ENCODE results near the gene KCNAB1.

DNA sequence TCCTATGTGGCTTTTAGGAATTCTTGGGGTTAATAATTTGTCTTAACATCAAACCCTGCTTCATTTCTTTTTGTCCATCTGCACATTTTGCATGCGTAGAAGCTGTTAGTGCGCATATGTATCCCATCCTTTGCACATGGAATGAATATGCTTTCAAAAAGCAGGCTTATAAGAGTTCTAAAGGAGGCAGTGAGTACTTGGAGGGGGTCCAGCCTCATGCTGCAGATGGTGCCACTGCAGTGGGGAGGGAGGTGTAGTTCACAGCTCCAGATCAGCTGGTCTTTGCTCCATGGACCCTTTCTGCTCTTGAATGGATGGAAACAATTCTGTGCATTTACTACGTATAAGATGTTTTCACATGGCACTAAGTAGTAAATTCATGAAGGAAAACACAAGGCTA is 455.3 kb downstream of the KCNAB1 start:
- TF ChIP-seq, protein P1, sequence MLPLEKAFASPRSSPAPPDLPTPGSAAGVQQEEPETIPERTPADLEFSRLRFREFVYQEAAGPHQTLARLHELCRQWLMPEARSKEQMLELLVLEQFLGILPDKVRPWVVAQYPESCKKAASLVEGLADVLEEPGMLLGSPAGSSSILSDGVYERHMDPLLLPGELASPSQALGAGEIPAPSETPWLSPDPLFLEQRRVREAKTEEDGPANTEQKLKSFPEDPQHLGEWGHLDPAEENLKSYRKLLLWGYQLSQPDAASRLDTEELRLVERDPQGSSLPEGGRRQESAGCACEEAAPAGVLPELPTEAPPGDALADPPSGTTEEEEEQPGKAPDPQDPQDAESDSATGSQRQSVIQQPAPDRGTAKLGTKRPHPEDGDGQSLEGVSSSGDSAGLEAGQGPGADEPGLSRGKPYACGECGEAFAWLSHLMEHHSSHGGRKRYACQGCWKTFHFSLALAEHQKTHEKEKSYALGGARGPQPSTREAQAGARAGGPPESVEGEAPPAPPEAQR (CRISPR knock-in tag; IDR thresholded peaks at IDR 0.05): no peak
- TF ChIP-seq, protein P2, sequence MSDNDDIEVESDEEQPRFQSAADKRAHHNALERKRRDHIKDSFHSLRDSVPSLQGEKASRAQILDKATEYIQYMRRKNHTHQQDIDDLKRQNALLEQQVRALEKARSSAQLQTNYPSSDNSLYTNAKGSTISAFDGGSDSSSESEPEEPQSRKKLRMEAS (CRISPR knock-in tag; IDR thresholded peaks at IDR 0.05): no peak
- TF ChIP-seq, protein P3, sequence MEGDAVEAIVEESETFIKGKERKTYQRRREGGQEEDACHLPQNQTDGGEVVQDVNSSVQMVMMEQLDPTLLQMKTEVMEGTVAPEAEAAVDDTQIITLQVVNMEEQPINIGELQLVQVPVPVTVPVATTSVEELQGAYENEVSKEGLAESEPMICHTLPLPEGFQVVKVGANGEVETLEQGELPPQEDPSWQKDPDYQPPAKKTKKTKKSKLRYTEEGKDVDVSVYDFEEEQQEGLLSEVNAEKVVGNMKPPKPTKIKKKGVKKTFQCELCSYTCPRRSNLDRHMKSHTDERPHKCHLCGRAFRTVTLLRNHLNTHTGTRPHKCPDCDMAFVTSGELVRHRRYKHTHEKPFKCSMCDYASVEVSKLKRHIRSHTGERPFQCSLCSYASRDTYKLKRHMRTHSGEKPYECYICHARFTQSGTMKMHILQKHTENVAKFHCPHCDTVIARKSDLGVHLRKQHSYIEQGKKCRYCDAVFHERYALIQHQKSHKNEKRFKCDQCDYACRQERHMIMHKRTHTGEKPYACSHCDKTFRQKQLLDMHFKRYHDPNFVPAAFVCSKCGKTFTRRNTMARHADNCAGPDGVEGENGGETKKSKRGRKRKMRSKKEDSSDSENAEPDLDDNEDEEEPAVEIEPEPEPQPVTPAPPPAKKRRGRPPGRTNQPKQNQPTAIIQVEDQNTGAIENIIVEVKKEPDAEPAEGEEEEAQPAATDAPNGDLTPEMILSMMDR (IDR thresholded peaks at IDR 0.05): no peak
- TF ChIP-seq, protein P4, sequence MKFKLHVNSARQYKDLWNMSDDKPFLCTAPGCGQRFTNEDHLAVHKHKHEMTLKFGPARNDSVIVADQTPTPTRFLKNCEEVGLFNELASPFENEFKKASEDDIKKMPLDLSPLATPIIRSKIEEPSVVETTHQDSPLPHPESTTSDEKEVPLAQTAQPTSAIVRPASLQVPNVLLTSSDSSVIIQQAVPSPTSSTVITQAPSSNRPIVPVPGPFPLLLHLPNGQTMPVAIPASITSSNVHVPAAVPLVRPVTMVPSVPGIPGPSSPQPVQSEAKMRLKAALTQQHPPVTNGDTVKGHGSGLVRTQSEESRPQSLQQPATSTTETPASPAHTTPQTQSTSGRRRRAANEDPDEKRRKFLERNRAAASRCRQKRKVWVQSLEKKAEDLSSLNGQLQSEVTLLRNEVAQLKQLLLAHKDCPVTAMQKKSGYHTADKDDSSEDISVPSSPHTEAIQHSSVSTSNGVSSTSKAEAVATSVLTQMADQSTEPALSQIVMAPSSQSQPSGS (CRISPR knock-in tag; IDR thresholded peaks at IDR 0.05; ENCODE audit: borderline replicate concordance, low read depth): no peak
- TF ChIP-seq NFYB (CRISPR knock-in tag; conservative IDR thresholded peaks at IDR 0.05; ENCODE audit: low read depth) (no peak), ZNF121 (CRISPR knock-in tag; IDR thresholded peaks at IDR 0.05) (no peak), TEAD4 (CRISPR knock-in tag; IDR thresholded peaks at IDR 0.05) (no peak), ZNF317 (CRISPR knock-in tag; IDR thresholded peaks at IDR 0.05; ENCODE audit: borderline replicate concordance, low read depth) (no peak), CREB1 (CRISPR knock-in tag; IDR thresholded peaks at IDR 0.05) (no peak), IRF2 (CRISPR knock-in tag; IDR thresholded peaks at IDR 0.05; ENCODE audit: borderline replicate concordance, low read depth) (no peak)
- TF ChIP-seq, protein P5, sequence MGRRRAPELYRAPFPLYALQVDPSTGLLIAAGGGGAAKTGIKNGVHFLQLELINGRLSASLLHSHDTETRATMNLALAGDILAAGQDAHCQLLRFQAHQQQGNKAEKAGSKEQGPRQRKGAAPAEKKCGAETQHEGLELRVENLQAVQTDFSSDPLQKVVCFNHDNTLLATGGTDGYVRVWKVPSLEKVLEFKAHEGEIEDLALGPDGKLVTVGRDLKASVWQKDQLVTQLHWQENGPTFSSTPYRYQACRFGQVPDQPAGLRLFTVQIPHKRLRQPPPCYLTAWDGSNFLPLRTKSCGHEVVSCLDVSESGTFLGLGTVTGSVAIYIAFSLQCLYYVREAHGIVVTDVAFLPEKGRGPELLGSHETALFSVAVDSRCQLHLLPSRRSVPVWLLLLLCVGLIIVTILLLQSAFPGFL (CRISPR knock-in tag; IDR thresholded peaks at IDR 0.05; ENCODE audit: borderline replicate concordance): no peak

All from WTC11 (cell line).